WTC11 (cell line): ENCODE measurements around the gene ETS2. TPM values are rescaled to one million over a fixed set of nuclear protein-coding genes. Genes with fewer than 3 reads are reported as not detected.

Source experiments
- ATAC-seq: fragments of 200-7000 bp; cut with Tn5 transposase; 2 replicates; pipeline ENCODE4 v1.10.0; 2021; ENCODE audit warnings: mild to moderate bottlenecking, moderate library complexity
- CTCF ChIA-PET: fragments of 300-600 bp; sonication (Branson Sonifier 250); formaldehyde crosslinking; loops from one replicate; lab custom pipeline; 2021; ENCODE audit warnings: antibody characterized with exemption; lab: Charles Lee
- POLR2A ChIA-PET: fragments of 350-600 bp; sonication (Branson Sonifier 250); formaldehyde crosslinking; loops from one replicate; lab custom pipeline; 2021; ENCODE audit warnings: antibody characterized with exemption; lab: Charles Lee
- DNase-seq: peaks from one replicate; pipeline ENCODE4 v3.0.0; 2021; ENCODE audit warnings: low spot score
- H3K27ac Mint-ChIP-seq: 2 replicates; pipeline ENCODE4 v1.8.0; 2021; ENCODE audit warnings: mixed read lengths
- H3K27me3 Mint-ChIP-seq: 2 replicates; pipeline ENCODE4 v1.8.0; 2021; ENCODE audit warnings: low read depth, mild to moderate bottlenecking, moderate library complexity, mixed read lengths
- H3K36me3 Mint-ChIP-seq: 2 replicates; pipeline ENCODE4 v1.8.0; 2021; ENCODE audit warnings: mixed read lengths
- H3K4me1 Mint-ChIP-seq: 2 replicates; pipeline ENCODE4 v1.8.0; 2022; ENCODE audit warnings: mixed read lengths
- H3K4me3 Mint-ChIP-seq: 2 replicates; pipeline ENCODE4 v1.8.0; 2021; ENCODE audit warnings: mild to moderate bottlenecking, moderate library complexity, mixed read lengths
- H3K9me3 Mint-ChIP-seq: 2 replicates; pipeline ENCODE4 v1.8.0; 2021; ENCODE audit warnings: mixed read lengths
- CREM ChIP-seq: sonication (generic); formaldehyde crosslinking; IDR thresholded peaks from 2 replicates; pipeline ENCODE4 v1.8.1; 2022; ENCODE audit warnings: mild to moderate bottlenecking, missing genetic modification reagents, moderate library complexity
- ESRRA ChIP-seq: sonication (generic); formaldehyde crosslinking; IDR thresholded peaks from 2 replicates; pipeline ENCODE4 v1.8.1; 2022; ENCODE audit warnings: mild to moderate bottlenecking, missing genetic modification reagents, borderline replicate concordance
- ETV6 ChIP-seq: sonication (generic); formaldehyde crosslinking; IDR thresholded peaks from 2 replicates; pipeline ENCODE4 v1.8.1; 2022; ENCODE audit warnings: mild to moderate bottlenecking, missing genetic modification reagents
- FOXJ3 ChIP-seq: sonication (generic); formaldehyde crosslinking; IDR thresholded peaks from 2 replicates; pipeline ENCODE4 v1.9.0; 2021; ENCODE audit warnings: missing genetic modification reagents, mild to moderate bottlenecking, borderline replicate concordance
- FOXK1 ChIP-seq: sonication (generic); formaldehyde crosslinking; IDR thresholded peaks from 2 replicates; pipeline ENCODE4 v1.8.0; 2022; ENCODE audit warnings: mild to moderate bottlenecking, moderate library complexity, missing genetic modification reagents
- HMGA2 ChIP-seq: fragments of 250-450 bp; sonication (Bioruptor Pico); IDR thresholded peaks from 2 replicates; pipeline ENCODE4 v1.4.0; 2021; ENCODE audit warnings: mild to moderate bottlenecking, moderate library complexity
- MXD4 ChIP-seq: fragments of 250-450 bp; sonication (Bioruptor Pico); IDR thresholded peaks from 2 replicates; pipeline ENCODE4 v1.8.0; 2021; ENCODE audit warnings: mild to moderate bottlenecking, moderate library complexity, borderline replicate concordance
- MYBL2 ChIP-seq: sonication (generic); formaldehyde crosslinking; IDR thresholded peaks from 2 replicates; pipeline ENCODE4 v1.8.1; 2023; ENCODE audit warnings: mild to moderate bottlenecking, moderate library complexity, missing genetic modification reagents
- NR1H2 ChIP-seq: sonication (generic); formaldehyde crosslinking; IDR thresholded peaks from 2 replicates; pipeline ENCODE4 v1.9.0; 2021; ENCODE audit warnings: mild to moderate bottlenecking, moderate library complexity, missing genetic modification reagents
- NR2C2 ChIP-seq: sonication (generic); formaldehyde crosslinking; IDR thresholded peaks from 2 replicates; pipeline ENCODE4 v1.8.0; 2022; ENCODE audit warnings: mild to moderate bottlenecking, missing genetic modification reagents
- PRRX2 ChIP-seq: fragments of 250-450 bp; sonication (Bioruptor Pico); IDR thresholded peaks from 2 replicates; pipeline ENCODE4 v1.8.0; 2021; ENCODE audit warnings: mild to moderate bottlenecking
- RELA ChIP-seq: sonication (generic); formaldehyde crosslinking; IDR thresholded peaks from 2 replicates; pipeline ENCODE4 v1.8.1; 2022; ENCODE audit warnings: missing genetic modification reagents, mild to moderate bottlenecking, borderline replicate concordance
- SMAD3 ChIP-seq: sonication (generic); formaldehyde crosslinking; IDR thresholded peaks from 2 replicates; pipeline ENCODE4 v1.8.0; 2022; ENCODE audit warnings: missing genetic modification reagents, mild to moderate bottlenecking, borderline replicate concordance
- TCF7 ChIP-seq: sonication (generic); formaldehyde crosslinking; IDR thresholded peaks from 2 replicates; pipeline ENCODE4 v1.8.0; 2022; ENCODE audit warnings: mild to moderate bottlenecking, low read depth, missing genetic modification reagents, moderate library complexity
- TEAD1 ChIP-seq: sonication (generic); formaldehyde crosslinking; IDR thresholded peaks from 2 replicates; pipeline ENCODE4 v1.8.0; 2022; ENCODE audit warnings: mild to moderate bottlenecking, missing genetic modification reagents
- TEAD4 ChIP-seq: sonication (generic); formaldehyde crosslinking; IDR thresholded peaks from 2 replicates; pipeline ENCODE4 v1.8.0; 2022; ENCODE audit warnings: mild to moderate bottlenecking, missing genetic modification reagents
- ZNF317 ChIP-seq: sonication (generic); formaldehyde crosslinking; IDR thresholded peaks from 2 replicates; pipeline ENCODE4 v1.8.1; 2023; ENCODE audit warnings: low read depth, mild to moderate bottlenecking, moderate library complexity, missing genetic modification reagents, borderline replicate concordance
- ZNF671 ChIP-seq: fragments of 250-450 bp; sonication (Bioruptor Pico); IDR thresholded peaks from 2 replicates; pipeline ENCODE4 v1.8.0; 2021; ENCODE audit warnings: mild to moderate bottlenecking
- total RNA-seq: library from RNA; stranded (reverse); gene quantifications from 3 replicates; pipeline ENCODE4 v1.2.3, GENCODE V29; 2021
- TF ChIP-seq, protein P1 (sequence below): sonication (generic); formaldehyde crosslinking; conservative IDR thresholded peaks from 2 replicates; pipeline ENCODE4 v1.8.1; 2023; ENCODE audit warnings: mild to moderate bottlenecking, low read depth, missing genetic modification reagents, moderate library complexity
- TF ChIP-seq, protein P2 (sequence below): sonication (generic); formaldehyde crosslinking; IDR thresholded peaks from 2 replicates; pipeline ENCODE4 v1.8.1; 2022; ENCODE audit warnings: mild to moderate bottlenecking, missing genetic modification reagents, moderate library complexity, borderline replicate concordance
- TF ChIP-seq, protein P3 (sequence below): fragments of 250-450 bp; sonication (Bioruptor Pico); IDR thresholded peaks from 2 replicates; pipeline ENCODE4 v1.8.0; 2021; ENCODE audit warnings: mild to moderate bottlenecking
- TF ChIP-seq, protein P4 (sequence below): sonication (generic); formaldehyde crosslinking; IDR thresholded peaks from 2 replicates; pipeline ENCODE4 v1.8.1; 2023; ENCODE audit warnings: mild to moderate bottlenecking, missing genetic modification reagents, borderline replicate concordance
- TF ChIP-seq, protein P5 (sequence below): fragments of 250-450 bp; sonication (Bioruptor Pico); IDR thresholded peaks from 2 replicates; pipeline ENCODE4 v1.9.0; 2021; ENCODE audit warnings: mild to moderate bottlenecking
- TF ChIP-seq, protein P6 (sequence below): sonication (generic); formaldehyde crosslinking; IDR thresholded peaks from 2 replicates; pipeline ENCODE4 v1.8.1; 2023; ENCODE audit warnings: mild to moderate bottlenecking, missing genetic modification reagents
- TF ChIP-seq, protein P7 (sequence below): sonication (generic); formaldehyde crosslinking; IDR thresholded peaks from 2 replicates; pipeline ENCODE4 v1.8.1; 2022; ENCODE audit warnings: mild to moderate bottlenecking, moderate library complexity, missing genetic modification reagents

Gene ETS2
- total RNA-seq, 1 experiment from 2014 or later, result 56.4 TPM

DNA sequence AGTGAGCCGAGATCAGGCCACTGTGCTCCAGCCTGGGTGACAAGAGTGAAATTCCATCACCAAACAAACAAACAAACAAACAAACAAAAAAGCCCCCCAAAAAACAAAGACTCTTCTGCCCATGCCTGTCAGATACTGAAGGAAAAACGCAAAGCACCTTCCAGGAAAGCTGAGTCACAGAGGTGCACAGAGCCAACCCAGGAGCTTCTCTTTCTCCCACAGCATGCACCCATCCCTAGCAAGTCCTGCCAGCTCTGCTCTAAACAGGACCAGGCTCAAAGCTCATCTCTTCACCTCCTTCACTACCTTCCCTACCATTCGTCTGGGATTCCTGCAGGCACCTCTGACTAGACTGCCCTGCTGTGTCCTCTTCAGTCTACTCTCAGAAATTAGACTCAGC is 46.5 kb downstream of the ETS2 start:
- DNase-seq, result no peak
- H3K27me3 Mint-ChIP-seq, result no peaks in the 10 kb centered on the region; the same call in 1 of the 2 replicates
- H3K4me1 Mint-ChIP-seq, result peaks cover 4% of the 10 kb centered on the region
- ChIA-PET POLR2A (no interaction called here), CTCF (no interaction called here)
- no peak for ATAC-seq
- H3K4me3 Mint-ChIP-seq, result no peak overlapping the region
- H3K36me3 Mint-ChIP-seq, result no peaks in the 10 kb centered on the region
- no peak for TF ChIP-seq ZNF317 (CRISPR knock-in tag)
- TF ChIP-seq, protein P1, sequence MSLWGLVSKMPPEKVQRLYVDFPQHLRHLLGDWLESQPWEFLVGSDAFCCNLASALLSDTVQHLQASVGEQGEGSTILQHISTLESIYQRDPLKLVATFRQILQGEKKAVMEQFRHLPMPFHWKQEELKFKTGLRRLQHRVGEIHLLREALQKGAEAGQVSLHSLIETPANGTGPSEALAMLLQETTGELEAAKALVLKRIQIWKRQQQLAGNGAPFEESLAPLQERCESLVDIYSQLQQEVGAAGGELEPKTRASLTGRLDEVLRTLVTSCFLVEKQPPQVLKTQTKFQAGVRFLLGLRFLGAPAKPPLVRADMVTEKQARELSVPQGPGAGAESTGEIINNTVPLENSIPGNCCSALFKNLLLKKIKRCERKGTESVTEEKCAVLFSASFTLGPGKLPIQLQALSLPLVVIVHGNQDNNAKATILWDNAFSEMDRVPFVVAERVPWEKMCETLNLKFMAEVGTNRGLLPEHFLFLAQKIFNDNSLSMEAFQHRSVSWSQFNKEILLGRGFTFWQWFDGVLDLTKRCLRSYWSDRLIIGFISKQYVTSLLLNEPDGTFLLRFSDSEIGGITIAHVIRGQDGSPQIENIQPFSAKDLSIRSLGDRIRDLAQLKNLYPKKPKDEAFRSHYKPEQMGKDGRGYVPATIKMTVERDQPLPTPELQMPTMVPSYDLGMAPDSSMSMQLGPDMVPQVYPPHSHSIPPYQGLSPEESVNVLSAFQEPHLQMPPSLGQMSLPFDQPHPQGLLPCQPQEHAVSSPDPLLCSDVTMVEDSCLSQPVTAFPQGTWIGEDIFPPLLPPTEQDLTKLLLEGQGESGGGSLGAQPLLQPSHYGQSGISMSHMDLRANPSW (CRISPR knock-in tag), result no peak
- TF ChIP-seq, protein P2, sequence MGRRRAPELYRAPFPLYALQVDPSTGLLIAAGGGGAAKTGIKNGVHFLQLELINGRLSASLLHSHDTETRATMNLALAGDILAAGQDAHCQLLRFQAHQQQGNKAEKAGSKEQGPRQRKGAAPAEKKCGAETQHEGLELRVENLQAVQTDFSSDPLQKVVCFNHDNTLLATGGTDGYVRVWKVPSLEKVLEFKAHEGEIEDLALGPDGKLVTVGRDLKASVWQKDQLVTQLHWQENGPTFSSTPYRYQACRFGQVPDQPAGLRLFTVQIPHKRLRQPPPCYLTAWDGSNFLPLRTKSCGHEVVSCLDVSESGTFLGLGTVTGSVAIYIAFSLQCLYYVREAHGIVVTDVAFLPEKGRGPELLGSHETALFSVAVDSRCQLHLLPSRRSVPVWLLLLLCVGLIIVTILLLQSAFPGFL (CRISPR knock-in tag), result no peak
- TF ChIP-seq, protein P3, sequence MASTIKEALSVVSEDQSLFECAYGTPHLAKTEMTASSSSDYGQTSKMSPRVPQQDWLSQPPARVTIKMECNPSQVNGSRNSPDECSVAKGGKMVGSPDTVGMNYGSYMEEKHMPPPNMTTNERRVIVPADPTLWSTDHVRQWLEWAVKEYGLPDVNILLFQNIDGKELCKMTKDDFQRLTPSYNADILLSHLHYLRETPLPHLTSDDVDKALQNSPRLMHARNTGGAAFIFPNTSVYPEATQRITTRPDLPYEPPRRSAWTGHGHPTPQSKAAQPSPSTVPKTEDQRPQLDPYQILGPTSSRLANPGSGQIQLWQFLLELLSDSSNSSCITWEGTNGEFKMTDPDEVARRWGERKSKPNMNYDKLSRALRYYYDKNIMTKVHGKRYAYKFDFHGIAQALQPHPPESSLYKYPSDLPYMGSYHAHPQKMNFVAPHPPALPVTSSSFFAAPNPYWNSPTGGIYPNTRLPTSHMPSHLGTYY (CRISPR knock-in tag), result no peak
- TF ChIP-seq FOXK1 (CRISPR knock-in tag), result no peak
- TF ChIP-seq, protein P4, sequence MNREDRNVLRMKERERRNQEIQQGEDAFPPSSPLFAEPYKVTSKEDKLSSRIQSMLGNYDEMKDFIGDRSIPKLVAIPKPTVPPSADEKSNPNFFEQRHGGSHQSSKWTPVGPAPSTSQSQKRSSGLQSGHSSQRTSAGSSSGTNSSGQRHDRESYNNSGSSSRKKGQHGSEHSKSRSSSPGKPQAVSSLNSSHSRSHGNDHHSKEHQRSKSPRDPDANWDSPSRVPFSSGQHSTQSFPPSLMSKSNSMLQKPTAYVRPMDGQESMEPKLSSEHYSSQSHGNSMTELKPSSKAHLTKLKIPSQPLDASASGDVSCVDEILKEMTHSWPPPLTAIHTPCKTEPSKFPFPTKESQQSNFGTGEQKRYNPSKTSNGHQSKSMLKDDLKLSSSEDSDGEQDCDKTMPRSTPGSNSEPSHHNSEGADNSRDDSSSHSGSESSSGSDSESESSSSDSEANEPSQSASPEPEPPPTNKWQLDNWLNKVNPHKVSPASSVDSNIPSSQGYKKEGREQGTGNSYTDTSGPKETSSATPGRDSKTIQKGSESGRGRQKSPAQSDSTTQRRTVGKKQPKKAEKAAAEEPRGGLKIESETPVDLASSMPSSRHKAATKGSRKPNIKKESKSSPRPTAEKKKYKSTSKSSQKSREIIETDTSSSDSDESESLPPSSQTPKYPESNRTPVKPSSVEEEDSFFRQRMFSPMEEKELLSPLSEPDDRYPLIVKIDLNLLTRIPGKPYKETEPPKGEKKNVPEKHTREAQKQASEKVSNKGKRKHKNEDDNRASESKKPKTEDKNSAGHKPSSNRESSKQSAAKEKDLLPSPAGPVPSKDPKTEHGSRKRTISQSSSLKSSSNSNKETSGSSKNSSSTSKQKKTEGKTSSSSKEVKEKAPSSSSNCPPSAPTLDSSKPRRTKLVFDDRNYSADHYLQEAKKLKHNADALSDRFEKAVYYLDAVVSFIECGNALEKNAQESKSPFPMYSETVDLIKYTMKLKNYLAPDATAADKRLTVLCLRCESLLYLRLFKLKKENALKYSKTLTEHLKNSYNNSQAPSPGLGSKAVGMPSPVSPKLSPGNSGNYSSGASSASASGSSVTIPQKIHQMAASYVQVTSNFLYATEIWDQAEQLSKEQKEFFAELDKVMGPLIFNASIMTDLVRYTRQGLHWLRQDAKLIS, result no peak
- TF ChIP-seq TEAD1 (CRISPR knock-in tag), result no peak
- TF ChIP-seq SMAD3, result no peak
- TF ChIP-seq MXD4 (CRISPR knock-in tag), result no peak
- no peak for TF ChIP-seq TCF7
- TF ChIP-seq RELA (CRISPR knock-in tag), result no peak
- no peak for TF ChIP-seq ETV6 (CRISPR knock-in tag)
- TF ChIP-seq, protein P5, sequence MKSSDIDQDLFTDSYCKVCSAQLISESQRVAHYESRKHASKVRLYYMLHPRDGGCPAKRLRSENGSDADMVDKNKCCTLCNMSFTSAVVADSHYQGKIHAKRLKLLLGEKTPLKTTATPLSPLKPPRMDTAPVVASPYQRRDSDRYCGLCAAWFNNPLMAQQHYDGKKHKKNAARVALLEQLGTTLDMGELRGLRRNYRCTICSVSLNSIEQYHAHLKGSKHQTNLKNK (CRISPR knock-in tag), result no peak
- TF ChIP-seq, protein P6, sequence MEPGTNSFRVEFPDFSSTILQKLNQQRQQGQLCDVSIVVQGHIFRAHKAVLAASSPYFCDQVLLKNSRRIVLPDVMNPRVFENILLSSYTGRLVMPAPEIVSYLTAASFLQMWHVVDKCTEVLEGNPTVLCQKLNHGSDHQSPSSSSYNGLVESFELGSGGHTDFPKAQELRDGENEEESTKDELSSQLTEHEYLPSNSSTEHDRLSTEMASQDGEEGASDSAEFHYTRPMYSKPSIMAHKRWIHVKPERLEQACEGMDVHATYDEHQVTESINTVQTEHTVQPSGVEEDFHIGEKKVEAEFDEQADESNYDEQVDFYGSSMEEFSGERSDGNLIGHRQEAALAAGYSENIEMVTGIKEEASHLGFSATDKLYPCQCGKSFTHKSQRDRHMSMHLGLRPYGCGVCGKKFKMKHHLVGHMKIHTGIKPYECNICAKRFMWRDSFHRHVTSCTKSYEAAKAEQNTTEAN (CRISPR knock-in tag), result no peak
- no peak for TF ChIP-seq NR2C2 (CRISPR knock-in tag)
- no peak overlapping the region for H3K27ac Mint-ChIP-seq
- H3K9me3 Mint-ChIP-seq, result no peaks in the 10 kb centered on the region

DNA sequence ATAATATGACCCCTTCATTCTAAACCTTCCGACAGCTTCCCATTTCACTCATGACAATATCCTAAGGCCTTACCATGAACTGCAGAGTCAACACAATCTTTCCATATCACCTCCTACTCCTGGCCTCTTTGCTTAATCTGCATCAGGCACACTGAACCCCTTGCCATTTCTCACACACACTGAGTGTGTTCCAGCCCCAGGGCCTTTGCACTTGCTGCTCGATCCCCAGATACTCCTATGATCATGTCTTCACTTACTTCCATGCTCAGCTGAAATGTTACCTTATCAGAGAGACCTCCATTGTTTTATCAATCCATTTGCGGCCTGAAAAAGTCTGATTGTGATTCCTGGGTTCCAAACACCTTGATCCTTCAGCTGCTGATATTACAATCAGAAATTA is 47.0 kb downstream of the ETS2 start:
- Mint-ChIP-seq H3K9me3 (no peaks in the 10 kb centered on the region), H3K27ac (no peak overlapping the region), H3K4me1 (no peaks in the 10 kb centered on the region), H3K27me3 (no peaks in the 10 kb centered on the region; the same call in 1 of the 2 replicates), H3K36me3 (no peaks in the 10 kb centered on the region), H3K4me3 (no peak overlapping the region)
- ChIA-PET CTCF (no interaction called here), POLR2A (no interaction called here)
- DNase-seq (no peak), ATAC-seq (no peak)
- TF ChIP-seq ZNF317 (CRISPR knock-in tag) (no peak), PRRX2 (CRISPR knock-in tag) (no peak), ESRRA (CRISPR knock-in tag) (no peak), ZNF671 (no peak), NR2C2 (CRISPR knock-in tag) (no peak), CREM (CRISPR knock-in tag) (no peak), NR1H2 (CRISPR knock-in tag) (no peak), HMGA2 (no peak), TEAD4 (no peak), MYBL2 (no peak), FOXJ3 (CRISPR knock-in tag) (no peak)
- TF ChIP-seq, protein P5 (CRISPR knock-in tag), result no peak
- TF ChIP-seq, protein P7, sequence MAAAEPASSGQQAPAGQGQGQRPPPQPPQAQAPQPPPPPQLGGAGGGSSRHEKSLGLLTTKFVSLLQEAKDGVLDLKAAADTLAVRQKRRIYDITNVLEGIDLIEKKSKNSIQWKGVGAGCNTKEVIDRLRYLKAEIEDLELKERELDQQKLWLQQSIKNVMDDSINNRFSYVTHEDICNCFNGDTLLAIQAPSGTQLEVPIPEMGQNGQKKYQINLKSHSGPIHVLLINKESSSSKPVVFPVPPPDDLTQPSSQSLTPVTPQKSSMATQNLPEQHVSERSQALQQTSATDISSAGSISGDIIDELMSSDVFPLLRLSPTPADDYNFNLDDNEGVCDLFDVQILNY (CRISPR knock-in tag), result no peak
